Osteocyte (in vitro differentiated cells): ENCODE results near the gene CYP19A1. TPM values are rescaled to one million over a fixed set of nuclear protein-coding genes. Genes with fewer than 3 reads are reported as not detected.

Source experiments
- DNase-seq: peaks from one replicate; pipeline ENCODE4 v3.0.0; 2021; ENCODE audit warnings: mixed read lengths; ENCODE audit not compliant: unreplicated experiment; ENCODE audit errors: extremely low spot score
- H3K27ac Mint-ChIP-seq: one replicate; pipeline ENCODE4 v1.8.0; 2021; ENCODE audit warnings: mild to moderate bottlenecking, mixed read lengths; ENCODE audit not compliant: unreplicated experiment
- H3K27me3 Mint-ChIP-seq: one replicate; pipeline ENCODE4 v1.8.0; 2021; ENCODE audit warnings: mixed read lengths; ENCODE audit not compliant: unreplicated experiment
- H3K36me3 Mint-ChIP-seq: one replicate; pipeline ENCODE4 v1.8.0; 2021; ENCODE audit warnings: mixed read lengths; ENCODE audit not compliant: unreplicated experiment
- H3K4me1 Mint-ChIP-seq: one replicate; pipeline ENCODE4 v1.8.0; 2021; ENCODE audit warnings: mixed read lengths; ENCODE audit not compliant: unreplicated experiment
- H3K4me3 Mint-ChIP-seq: one replicate; pipeline ENCODE4 v1.8.0; 2021; ENCODE audit warnings: mild to moderate bottlenecking, moderate library complexity, mixed read lengths; ENCODE audit not compliant: unreplicated experiment
- H3K9me3 Mint-ChIP-seq: one replicate; pipeline ENCODE4 v1.8.0; 2021; ENCODE audit warnings: mixed read lengths; ENCODE audit not compliant: unreplicated experiment
- CTCF ChIP-seq: fragments of 200-600 bp; sonication (generic); IDR thresholded peaks from 2 replicates; pipeline ENCODE4 v1.5.0; 2021; ENCODE audit warnings: antibody characterized with exemption, mild to moderate bottlenecking, moderate library complexity
- total RNA-seq: library from RNA; stranded (reverse); gene quantifications from 2 replicates; pipeline ENCODE4 v1.2.1, GENCODE V29; 2021

The CYP19A1 gene
- total RNA-seq, 1 donor from 2014 or later = not detected

GRCh38 chr15:51193526-51193925 lies 144.9 kb downstream of the CYP19A1 start:
- Mint-ChIP-seq H3K27ac (peak overlapping the region; percentile 58), H3K4me1 (peaks cover 26% of the 10 kb centered on the region), H3K27me3 (peaks cover 31% of the 10 kb centered on the region), H3K9me3 (no peaks in the 10 kb centered on the region), H3K4me3 (peak overlapping the region; percentile 26), H3K36me3 (no peaks in the 10 kb centered on the region)
- no peak for DNase-seq
- no peak for TF ChIP-seq CTCF

GRCh38 chr15:51192521-51193280 lies 145.7 kb downstream of the CYP19A1 start:
- Mint-ChIP-seq H3K9me3 (no peaks in the 10 kb centered on the region), H3K4me3 (peak overlapping the region; percentile 26), H3K36me3 (no peaks in the 10 kb centered on the region), H3K4me1 (peaks cover 26% of the 10 kb centered on the region), H3K27ac (peak overlapping the region; percentile 58), H3K27me3 (peaks cover 24% of the 10 kb centered on the region)
- DNase-seq = peak; percentile 95
- peak; percentile 96 for TF ChIP-seq CTCF

- H3K4me1 Mint-ChIP-seq = peaks cover 26% of the 10 kb centered on the region
- no peaks in the 10 kb centered on the region for H3K36me3 Mint-ChIP-seq
- no peak overlapping the region for H3K4me3 Mint-ChIP-seq
- H3K27ac Mint-ChIP-seq = no peak overlapping the region
- no peak for TF ChIP-seq CTCF
- DNase-seq = no peak
- H3K27me3 Mint-ChIP-seq = peaks cover 16% of the 10 kb centered on the region
- no peaks in the 10 kb centered on the region for H3K9me3 Mint-ChIP-seq
Observed at GRCh38 chr15:51191766-51192165, 146.6 kb downstream of the CYP19A1 start.

GRCh38 chr15:51191072-51191670 lies 147.2 kb downstream of the CYP19A1 start:
- H3K9me3 Mint-ChIP-seq = no peaks in the 10 kb centered on the region
- DNase-seq = no peak
- no peak overlapping the region for H3K4me3 Mint-ChIP-seq
- no peaks in the 10 kb centered on the region for H3K36me3 Mint-ChIP-seq
- H3K27ac Mint-ChIP-seq = no peak overlapping the region
- peaks cover 26% of the 10 kb centered on the region for H3K4me1 Mint-ChIP-seq
- no peak for TF ChIP-seq CTCF
- peaks cover 17% of the 10 kb centered on the region for H3K27me3 Mint-ChIP-seq

- no peak for TF ChIP-seq CTCF
- H3K36me3 Mint-ChIP-seq = no peaks in the 10 kb centered on the region
- no peak for DNase-seq
- peaks cover 26% of the 10 kb centered on the region for H3K4me1 Mint-ChIP-seq
- no peak overlapping the region for H3K4me3 Mint-ChIP-seq
- H3K27me3 Mint-ChIP-seq = peaks cover 18% of the 10 kb centered on the region
- H3K27ac Mint-ChIP-seq = no peak overlapping the region
- H3K9me3 Mint-ChIP-seq = no peaks in the 10 kb centered on the region
Observed at GRCh38 chr15:51190424-51191068, 147.8 kb downstream of the CYP19A1 start.
